Kidney (tissue), 14 donors: Measurements from ENCODE around the gene TMOD1. TPM values are rescaled to one million over a fixed set of nuclear protein-coding genes. Genes with fewer than 3 reads are reported as not detected.

Experiments used
- DNase-seq, 5 donors: peaks; one replicate each; pipeline ENCODE4 v3.0.0-alpha.2; 2013 to 2020
- FAIRE-seq: peaks from 2 replicates; lab custom pipeline; 2012; peaks lifted over from hg19 to GRCh38; lab: Jason Lieb, UNC
- H3K27ac ChIP-seq, 2 donors: one replicate each; pipeline ENCODE4 v1.7.0; 2013; ENCODE audit warnings: low read depth in 2 of 2, low read length in 2 of 2, inconsistent platforms in 1 of 2
- H3K27me3 ChIP-seq: one replicate; pipeline ENCODE4 v1.7.1; 2013; ENCODE audit warnings: low read length, inconsistent platforms; ENCODE audit not compliant: control insufficient read depth, insufficient read depth
- H3K36me3 ChIP-seq, 3 donors: one replicate each; pipeline versions ENCODE4 v1.7.0 to v1.7.1; 2013; ENCODE audit warnings: low read length in 3 of 3, control low read depth in 1 of 3, inconsistent platforms in 1 of 3; ENCODE audit not compliant: insufficient read depth in 3 of 3, control insufficient read depth in 2 of 3
- H3K4me1 ChIP-seq, 3 donors: one replicate each; pipeline versions ENCODE4 v1.7.0 to v1.7.1; 2013; ENCODE audit warnings: low read length in 3 of 3, inconsistent platforms in 1 of 3, low read depth in 1 of 3; ENCODE audit not compliant: control insufficient read depth in 2 of 3, insufficient read depth in 2 of 3
- H3K4me3 ChIP-seq, 3 donors: one replicate each; pipeline versions ENCODE4 v1.7.0 to v1.8.1; 2013; ENCODE audit warnings: low read length in 3 of 3, control low read depth in 1 of 3, inconsistent platforms in 1 of 3
- H3K9ac ChIP-seq, 3 donors: one replicate each; pipeline versions ENCODE4 v1.7.0 to v1.7.1; 2013; ENCODE audit warnings: low read length in 3 of 3, control low read depth in 1 of 3, inconsistent platforms in 1 of 3
- H3K9me3 ChIP-seq, 3 donors: one replicate each; pipeline versions ENCODE4 v1.7.0 to v1.7.1; 2013; ENCODE audit warnings: low read length in 3 of 3, control low read depth in 1 of 3, inconsistent platforms in 1 of 3; ENCODE audit not compliant: control insufficient read depth in 2 of 3, insufficient read depth in 1 of 3
- intact Hi-C: fragments of 100-400 bp; cut with DNase I; formaldehyde crosslinking; loops from one replicate; pipeline ENCODE4 v1.11.1; 2022
- polyA plus RNA-seq: library from polyadenylated mRNA; stranded (reverse); fragments of 350-450 nt; fragmentation: Illumina TruSeq; extraction: RNeasy Lipid Tissue Mini Kit (QIAGEN cat#74804); gene quantifications from one replicate; pipeline ENCODE4 v1.2.3, GENCODE V29; 2014; ENCODE audit warnings: low read depth, low replicate concordance; ENCODE audit not compliant: insufficient read depth
- total RNA-seq: library from RNA; stranded (reverse); fragmentation: NEBNext Ultra II Directional; extraction: Animal tissue kit (Norgen Biotek cat#: 25700); gene quantifications from one replicate; pipeline ENCODE4 v1.2.1, GENCODE V29; 2021
- TF ChIP-seq, protein P1 (sequence below): IDR thresholded peaks from 3 replicates; pipeline ENCODE4 v1.5.1; 2012; ENCODE audit warnings: mild to moderate bottlenecking, moderate library complexity, borderline replicate concordance; ENCODE audit not compliant: insufficient read depth; ENCODE audit errors: extremely low read depth
- donor health status: control.
- donor health status: control.
- donor health status: control.
- donor health status: control.
- donor health status: control.
- donor health status: DM: yes; HTN: yes; CAD: no.
- donor health status: Normal renal cell carcinoma (clear cell type).

Gene TMOD1
- total and polyA plus RNA-seq, 2 donors from 2014 or later, result 8.1 to 14.9 TPM

DNA sequence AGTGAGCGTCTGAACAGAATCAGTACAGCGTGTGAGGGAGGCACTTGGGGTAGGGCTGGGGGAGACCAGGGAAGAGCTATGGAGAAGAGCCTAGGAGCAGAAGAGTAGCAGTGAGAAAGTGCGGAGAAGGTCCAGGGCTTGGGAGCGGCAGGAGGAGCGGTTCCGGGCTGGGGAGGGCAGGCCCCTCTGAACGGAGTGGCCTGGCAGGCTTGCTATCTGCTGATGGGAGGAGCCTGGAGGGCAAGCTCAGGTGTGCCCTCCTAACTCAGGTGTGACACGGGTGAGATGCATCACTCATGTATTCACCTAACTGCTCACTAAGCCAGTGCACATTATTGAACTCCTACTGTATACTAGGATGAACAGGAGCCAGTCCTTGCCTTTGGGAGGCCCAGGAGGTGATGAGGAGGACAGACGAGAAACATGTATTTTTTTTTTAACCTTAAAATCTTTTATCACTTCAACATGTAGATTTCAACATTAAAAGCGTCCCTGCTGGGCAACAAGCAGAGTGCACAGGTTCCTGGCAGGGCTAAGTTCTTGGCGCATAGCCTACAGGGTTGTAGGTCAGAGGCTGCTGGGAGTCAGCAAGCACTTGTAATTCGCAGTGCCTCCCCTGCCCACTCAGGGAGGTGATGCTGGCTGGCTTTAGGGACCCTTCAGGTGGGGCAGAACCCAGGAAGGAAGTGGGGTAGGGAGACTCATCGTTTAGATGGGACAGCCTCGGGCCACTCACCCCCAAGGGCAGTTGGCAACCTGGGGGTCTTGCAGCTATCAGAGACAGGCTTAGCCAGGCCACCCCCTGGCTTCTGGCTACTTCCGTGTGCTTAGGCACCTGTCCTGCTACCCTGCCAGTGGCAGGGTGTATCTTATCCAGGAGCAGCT is 55.5 kb downstream of the TMOD1 start:
- no peaks in the 10 kb centered on the region for H3K36me3 ChIP-seq
- no peak overlapping the region for H3K9ac ChIP-seq
- no peak overlapping the region for H3K4me3 ChIP-seq
- H3K27ac ChIP-seq, result peak overlapping the region; percentile 41 to 83
- TF ChIP-seq, protein P1, sequence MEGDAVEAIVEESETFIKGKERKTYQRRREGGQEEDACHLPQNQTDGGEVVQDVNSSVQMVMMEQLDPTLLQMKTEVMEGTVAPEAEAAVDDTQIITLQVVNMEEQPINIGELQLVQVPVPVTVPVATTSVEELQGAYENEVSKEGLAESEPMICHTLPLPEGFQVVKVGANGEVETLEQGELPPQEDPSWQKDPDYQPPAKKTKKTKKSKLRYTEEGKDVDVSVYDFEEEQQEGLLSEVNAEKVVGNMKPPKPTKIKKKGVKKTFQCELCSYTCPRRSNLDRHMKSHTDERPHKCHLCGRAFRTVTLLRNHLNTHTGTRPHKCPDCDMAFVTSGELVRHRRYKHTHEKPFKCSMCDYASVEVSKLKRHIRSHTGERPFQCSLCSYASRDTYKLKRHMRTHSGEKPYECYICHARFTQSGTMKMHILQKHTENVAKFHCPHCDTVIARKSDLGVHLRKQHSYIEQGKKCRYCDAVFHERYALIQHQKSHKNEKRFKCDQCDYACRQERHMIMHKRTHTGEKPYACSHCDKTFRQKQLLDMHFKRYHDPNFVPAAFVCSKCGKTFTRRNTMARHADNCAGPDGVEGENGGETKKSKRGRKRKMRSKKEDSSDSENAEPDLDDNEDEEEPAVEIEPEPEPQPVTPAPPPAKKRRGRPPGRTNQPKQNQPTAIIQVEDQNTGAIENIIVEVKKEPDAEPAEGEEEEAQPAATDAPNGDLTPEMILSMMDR, result no peak
- H3K9me3 ChIP-seq, result no peaks in the 10 kb centered on the region
- no peak for FAIRE-seq
- peaks cover 0 to 5% (median 3%) of the 10 kb centered on the region in 3 donors for H3K4me1 ChIP-seq
- DNase-seq, result no peak
- intact Hi-C loops, result no loop called here
- H3K27me3 ChIP-seq, result no peaks in the 10 kb centered on the region

DNA sequence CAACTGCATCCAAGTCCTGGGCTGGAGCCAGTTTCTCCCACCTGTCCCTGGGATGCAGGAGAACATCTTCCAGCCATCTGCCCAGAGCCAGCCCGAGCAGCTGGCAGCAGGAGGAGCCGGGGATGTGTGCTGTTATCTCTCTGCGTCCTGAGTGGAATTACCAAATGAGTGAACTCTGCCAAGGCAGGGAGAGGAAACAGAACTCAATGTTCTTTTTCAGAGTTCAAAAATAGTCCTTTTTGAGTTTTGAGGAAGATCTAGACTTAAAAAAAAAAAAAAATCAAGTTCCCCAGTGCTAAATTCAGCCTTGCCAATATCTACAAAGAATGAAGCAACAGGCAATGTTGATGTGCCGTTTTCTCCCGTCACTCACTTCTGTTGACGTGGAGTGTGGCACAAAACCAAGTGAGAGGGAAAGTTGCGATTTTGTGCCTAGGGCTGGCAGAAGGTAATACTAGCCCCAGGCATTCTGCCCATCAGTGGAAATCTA is 56.2 kb downstream of the TMOD1 start:
- H3K9ac ChIP-seq, result no peak overlapping the region
- TF ChIP-seq, protein P1, result no peak
- no peak for DNase-seq

DNA sequence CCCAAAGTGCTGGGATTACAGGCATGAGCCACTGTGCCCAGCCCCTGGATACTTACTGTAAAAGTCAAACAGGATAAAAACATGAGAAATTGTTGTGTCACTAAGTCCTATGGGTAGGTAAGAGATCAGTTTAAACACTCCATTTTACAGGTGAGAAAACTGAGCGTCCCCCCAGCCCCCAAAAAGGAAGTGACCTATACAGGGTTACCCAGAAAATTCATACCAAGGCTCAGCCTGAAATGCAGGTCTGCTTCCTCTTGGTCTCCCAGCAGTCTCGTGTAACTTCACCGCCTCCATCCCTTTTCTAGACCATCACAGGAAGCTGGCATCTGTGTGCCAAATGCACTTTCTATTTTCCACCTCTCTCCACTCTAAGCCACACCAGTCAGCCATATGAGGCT is 57.2 kb downstream of the TMOD1 start:
- Histone ChIP-seq H3K9ac (no peak overlapping the region), H3K4me1 (peaks cover 0 to 5% (median 3%) of the 10 kb centered on the region in 3 donors), H3K4me3 (no peak overlapping the region), H3K9me3 (no peaks in the 10 kb centered on the region), H3K36me3 (no peaks in the 10 kb centered on the region), H3K27me3 (no peaks in the 10 kb centered on the region), H3K27ac (peak overlapping the region in 1 of 2 donors; percentile 41)
- peak in 1 of 5 donors; percentile 24 for DNase-seq
- intact Hi-C loops, result no loop called here
- TF ChIP-seq, protein P1, result no peak
- FAIRE-seq, result no peak

More for the DNA sequence above, 56.2 kb downstream of the TMOD1 start:
- H3K4me3 ChIP-seq, result no peak overlapping the region
- no peaks in the 10 kb centered on the region for H3K9me3 ChIP-seq
- H3K27me3 ChIP-seq, result no peaks in the 10 kb centered on the region
- no peaks in the 10 kb centered on the region for H3K36me3 ChIP-seq
- H3K4me1 ChIP-seq, result peaks cover 0 to 5% (median 3%) of the 10 kb centered on the region in 3 donors
- peak overlapping the region; percentile 41 to 83 for H3K27ac ChIP-seq
- intact Hi-C loops, result no loop called here
- FAIRE-seq, result no peak
